ENCODE data around the gene NSUN6. TPM values are rescaled to one million over a fixed set of nuclear protein-coding genes. Genes with fewer than 3 reads are reported as not detected.

NSUN6 gene
- total RNA-seq, 1 donor, result 12.3 TPM

- DNase-seq (ENCODE audit: low read depth), result no peak
- H3K4me3 ChIP-seq (ENCODE audit: low read depth, low read length), result no peak overlapping the region
- no peak for TF ChIP-seq CTCF (IDR thresholded peaks at IDR 0.05; ENCODE audit: insufficient read depth, low read length)
These were observed 127.5 kb downstream of the NSUN6 start for GRCh38 chr10:18523858-18524257.

- TF ChIP-seq CTCF (IDR thresholded peaks at IDR 0.05; ENCODE audit: insufficient read depth, low read length), result no peak
- H3K4me3 ChIP-seq (ENCODE audit: low read depth, low read length), result no peak overlapping the region
- DNase-seq (ENCODE audit: low read depth), result peak; percentile 76
These were observed 128.4 kb downstream of the NSUN6 start for GRCh38 chr10:18523025-18523424.

- DNase-seq (ENCODE audit: low read depth), result no peak
- no peak for TF ChIP-seq CTCF (IDR thresholded peaks at IDR 0.05; ENCODE audit: insufficient read depth, low read length)
- no peak overlapping the region for H3K4me3 ChIP-seq (ENCODE audit: low read depth, low read length)
These were observed 134.5 kb downstream of the NSUN6 start for GRCh38 chr10:18516851-18517250.

GRCh38 chr10:18514537-18514936 is 136.8 kb downstream of the NSUN6 start:
- TF ChIP-seq CTCF (IDR thresholded peaks at IDR 0.05; ENCODE audit: insufficient read depth, low read length), result no peak
- no peak for DNase-seq (ENCODE audit: low read depth)
- H3K4me3 ChIP-seq (ENCODE audit: low read depth, low read length), result no peak overlapping the region

GRCh38 chr10:18508587-18508986 is 142.8 kb downstream of the NSUN6 start:
- no peak overlapping the region for H3K4me3 ChIP-seq (ENCODE audit: low read depth, low read length)
- DNase-seq (ENCODE audit: low read depth), result no peak
- TF ChIP-seq CTCF (IDR thresholded peaks at IDR 0.05; ENCODE audit: insufficient read depth, low read length), result no peak

- TF ChIP-seq CTCF (IDR thresholded peaks at IDR 0.05; ENCODE audit: insufficient read depth, low read length), result no peak
- no peak overlapping the region for H3K4me3 ChIP-seq (ENCODE audit: low read depth, low read length)
- peak; percentile 62 for DNase-seq (ENCODE audit: low read depth)
These were observed 145.8 kb downstream of the NSUN6 start for GRCh38 chr10:18505456-18506118.

GRCh38 chr10:18504161-18504560 is 147.2 kb downstream of the NSUN6 start:
- DNase-seq (ENCODE audit: low read depth), result no peak
- H3K4me3 ChIP-seq (ENCODE audit: low read depth, low read length), result no peak overlapping the region
- TF ChIP-seq CTCF (IDR thresholded peaks at IDR 0.05; ENCODE audit: insufficient read depth, low read length), result no peak

All from fibroblast of the aortic adventitia (primary cell).